ENCODE data around the gene TMC5.

- TF ChIP-seq CTCF (IDR thresholded peaks at IDR 0.05) (no peak), ZFX (IDR thresholded peaks at IDR 0.05; ENCODE audit: borderline replicate concordance) (no peak)
Measured at GRCh38 chr16:19415918-19416317, 1.8 kb upstream of the TMC5 start.

All from 22Rv1 (cell line).